Head of caudate nucleus (tissue), 42 donors: ENCODE data around the gene DHRS7C.
"Not testable (repeated sequence)": the region's sequence is repeated elsewhere in the genome, so short reads cannot be mapped to it uniquely, and the experiment has no call there.

Experiments used
- DNase-seq, 42 donors: peaks; one replicate each; pipeline versions ENCODE4 v3.0.0 to v3.0.0-alpha.2; 2020 to 2021; ENCODE audit warnings: mixed read lengths in 7 of 42
- intact Hi-C: fragments of 100-400 bp; cut with DNase I; formaldehyde crosslinking; loops from one replicate; pipeline ENCODE4 v1.15.0; 2022

The DHRS7C gene

DNA sequence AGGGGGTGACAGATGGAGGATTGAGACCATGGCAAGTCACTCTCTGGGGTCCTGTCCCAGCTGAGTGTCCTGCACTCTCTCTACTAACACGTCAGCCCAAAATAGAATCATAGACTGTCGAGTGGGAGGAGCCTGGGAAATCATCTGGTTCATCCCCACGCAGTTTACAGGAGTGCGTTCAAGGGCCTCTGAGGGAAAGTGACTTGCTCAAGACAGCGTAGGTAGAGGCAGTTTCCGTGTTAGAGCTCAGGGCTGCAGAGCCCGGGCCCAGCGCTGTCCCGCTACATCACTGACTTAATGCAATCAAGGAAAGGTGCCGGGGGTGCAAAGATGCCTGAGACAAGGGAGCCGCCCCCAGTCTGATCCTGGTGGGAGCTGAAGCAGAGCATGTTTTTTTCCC, 20.1 kb upstream of the DHRS7C start:
- peak in 36 of 42 donors; percentile 4 to 65 (median 29) for DNase-seq
- intact Hi-C loops: no loop called here

DNA sequence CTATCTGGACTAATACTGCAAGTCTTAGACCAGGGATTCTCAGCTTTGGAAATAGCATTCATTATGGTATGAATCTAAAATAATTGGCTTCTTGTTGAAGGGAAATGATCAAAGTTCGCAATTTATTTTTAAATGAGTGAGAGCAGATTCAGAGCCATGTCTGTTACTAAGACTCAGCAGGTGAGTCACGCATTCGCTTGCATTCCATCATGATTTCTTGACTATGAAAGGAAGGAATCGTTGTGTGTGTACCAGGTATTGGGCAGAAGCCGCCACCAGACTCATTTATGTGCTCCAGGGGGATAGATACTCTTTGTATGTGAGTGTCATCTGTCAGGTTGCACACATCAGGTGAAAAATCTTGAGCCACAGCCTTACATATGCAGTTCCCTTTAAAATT, 19.7 kb upstream of the DHRS7C start:
- intact Hi-C loops: no loop called here
- DNase-seq: peak in 22 of 42 donors; percentile 5 to 57 (median 32)

DNA sequence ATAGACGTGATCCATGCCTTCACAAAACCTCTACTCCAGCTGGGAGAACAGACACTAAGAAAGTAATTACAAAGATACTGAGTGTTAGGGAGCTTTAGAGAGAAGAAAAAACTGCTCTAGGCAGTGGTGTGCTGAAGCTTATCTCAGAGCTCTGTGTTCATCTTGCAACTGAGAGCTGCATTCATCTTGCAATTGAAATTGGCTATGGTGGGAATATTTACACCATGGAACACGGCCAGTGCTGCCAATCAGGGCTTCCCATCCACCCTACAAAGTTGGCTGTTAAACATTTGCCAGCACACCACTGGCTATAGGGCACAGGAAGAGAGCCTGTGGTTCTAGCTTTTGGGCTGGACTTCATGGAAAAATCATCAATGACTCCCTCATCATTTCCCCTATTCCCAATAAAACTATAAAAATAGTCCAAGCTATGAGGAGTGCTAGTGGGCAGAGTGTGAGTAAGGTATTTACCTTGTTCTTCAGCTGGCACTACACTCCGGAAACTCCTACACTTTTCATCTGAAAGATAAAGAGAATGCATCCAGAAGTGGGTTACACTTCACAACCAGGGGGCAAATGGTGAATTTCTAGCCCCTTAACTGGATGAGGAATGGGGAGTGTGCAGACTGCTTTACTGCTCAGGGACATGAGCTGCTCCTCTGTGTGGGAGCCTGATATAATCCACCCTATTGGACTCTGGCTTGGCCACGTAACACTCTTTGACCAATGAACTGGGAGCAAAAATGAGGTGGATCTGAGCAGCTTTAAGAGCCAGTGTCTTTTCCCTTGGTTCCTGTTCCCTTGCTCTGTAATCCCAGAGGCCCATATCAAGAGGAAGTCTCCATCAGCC, 18.9 kb upstream of the DHRS7C start:
- intact Hi-C loops: no loop called here
- DNase-seq: no peak

DNA sequence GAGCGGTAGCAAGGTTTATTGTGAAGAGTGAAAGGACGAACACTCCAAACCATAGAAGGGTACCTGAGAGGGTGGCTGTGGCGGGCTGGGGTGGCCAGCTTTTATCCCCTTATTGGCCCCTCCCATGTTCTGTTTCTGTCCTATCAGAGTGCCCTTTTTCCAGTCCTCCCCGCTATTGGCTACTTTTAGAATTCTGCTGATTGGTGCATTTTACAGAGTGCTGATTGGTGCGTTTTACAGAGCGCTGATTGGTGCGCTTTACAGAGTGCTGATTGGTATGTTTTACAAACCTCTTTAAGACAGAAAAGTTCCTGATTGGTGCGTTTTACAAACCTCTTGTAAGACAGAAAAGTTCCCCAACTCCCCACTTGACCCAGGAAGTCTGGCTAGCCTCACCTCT, 18.0 kb upstream of the DHRS7C start:
- intact Hi-C loops: no loop called here
- no peak for DNase-seq

DNA sequence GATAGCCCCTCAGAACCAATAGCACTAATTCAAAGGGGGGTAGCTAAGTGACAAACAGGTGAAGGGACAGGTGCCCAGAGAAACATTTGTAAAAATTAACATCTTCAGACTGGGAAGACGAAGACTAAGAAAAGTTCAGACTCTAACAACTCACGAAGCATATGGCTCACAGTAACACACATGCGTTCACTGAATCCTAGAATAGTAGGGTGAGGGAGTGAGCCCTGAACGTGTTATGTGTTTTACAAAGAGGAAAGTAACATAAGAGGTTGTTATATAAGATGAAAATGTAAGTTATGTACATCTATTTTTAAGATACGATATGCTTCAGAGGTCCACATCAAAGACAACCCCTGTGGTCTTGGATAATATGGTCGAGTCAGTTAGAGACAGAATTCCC, 15.3 kb upstream of the DHRS7C start:
- intact Hi-C loops: no loop called here
- DNase-seq: no peak

DNA sequence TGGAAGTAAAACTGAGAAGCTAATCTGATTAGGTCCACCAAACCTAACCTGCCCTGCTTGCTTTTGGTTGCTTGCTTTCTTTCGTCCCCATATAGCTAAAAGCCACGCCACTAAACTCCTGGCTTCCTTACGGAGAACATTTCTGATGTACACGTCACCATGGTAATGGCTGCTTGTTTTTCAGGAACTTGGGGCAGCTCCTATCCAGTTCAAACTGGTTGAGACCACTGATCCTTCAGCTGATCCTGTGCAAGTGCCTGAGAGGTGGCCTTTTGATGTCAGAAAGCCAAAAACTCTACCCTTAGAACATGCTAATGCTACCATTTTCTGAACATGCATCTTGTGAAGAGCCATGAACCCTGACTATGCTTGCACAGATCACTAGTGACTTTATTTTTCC, 14.4 kb upstream of the DHRS7C start:
- DNase-seq: no peak
- intact Hi-C loops: no loop called here

DNA sequence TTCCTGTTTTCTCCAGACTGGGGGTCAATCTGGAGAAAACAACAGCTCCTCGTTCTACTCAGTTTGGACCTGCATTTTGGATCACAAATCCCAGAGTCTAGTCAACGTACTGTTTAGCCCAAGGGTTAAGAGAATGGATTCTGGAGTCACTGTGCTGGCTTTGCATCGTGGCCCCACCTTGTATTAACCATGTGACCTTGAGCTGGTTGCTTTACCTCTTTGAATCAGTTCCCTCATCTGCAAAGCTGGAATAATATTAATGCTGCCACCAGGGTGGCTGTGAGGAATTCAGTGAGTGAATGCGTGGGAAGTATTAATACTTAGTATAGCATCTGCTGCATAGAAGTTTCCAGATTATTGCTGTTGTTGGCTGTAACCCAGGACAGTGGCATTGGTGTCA, 11.3 kb upstream of the DHRS7C start:
- DNase-seq: peak in 15 of 42 donors; percentile 11 to 54 (median 30)
- intact Hi-C loops: no loop called here

DNA sequence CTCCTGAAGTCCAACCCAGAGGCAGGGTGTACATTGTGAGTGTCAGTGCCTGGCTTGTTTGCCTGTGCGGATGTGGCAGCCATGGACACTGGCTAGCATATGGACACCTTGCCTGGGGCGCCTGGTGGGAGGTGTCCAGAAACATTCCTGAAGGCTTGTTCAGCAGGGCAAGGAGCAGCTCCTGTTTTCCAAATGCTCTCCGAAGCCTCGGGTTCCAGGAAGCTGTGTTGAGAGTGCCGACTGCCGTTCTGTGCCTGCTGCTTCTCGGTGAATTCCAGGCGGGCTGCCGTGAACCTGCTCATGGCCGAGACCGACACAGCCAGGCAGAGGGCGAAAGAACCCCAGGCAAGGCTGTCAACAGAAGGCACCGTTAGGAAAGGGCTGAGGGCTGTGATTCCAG, 10.9 kb upstream of the DHRS7C start:
- intact Hi-C loops: no loop called here
- DNase-seq: peak in 2 of 42 donors; percentile 20

DNA sequence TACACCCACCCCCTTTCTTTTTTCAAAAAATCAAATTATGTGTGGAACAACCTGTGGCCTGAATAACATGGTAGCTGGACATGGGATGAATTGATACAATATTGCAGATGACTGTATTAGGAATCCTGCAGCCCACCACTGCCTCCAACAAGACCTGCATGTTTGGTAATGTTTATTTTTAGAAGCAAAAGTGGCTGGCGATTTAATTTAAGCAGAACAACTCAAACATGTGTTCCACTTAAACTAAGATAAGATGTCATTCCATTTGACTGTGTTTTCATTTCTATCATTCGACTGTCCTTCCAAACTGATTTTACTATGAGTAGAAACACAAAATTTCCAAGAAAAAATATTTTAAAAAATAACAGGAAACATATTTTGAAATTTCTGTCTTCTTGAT, 10.1 kb upstream of the DHRS7C start:
- intact Hi-C loops: no loop called here
- no peak for DNase-seq

DNA sequence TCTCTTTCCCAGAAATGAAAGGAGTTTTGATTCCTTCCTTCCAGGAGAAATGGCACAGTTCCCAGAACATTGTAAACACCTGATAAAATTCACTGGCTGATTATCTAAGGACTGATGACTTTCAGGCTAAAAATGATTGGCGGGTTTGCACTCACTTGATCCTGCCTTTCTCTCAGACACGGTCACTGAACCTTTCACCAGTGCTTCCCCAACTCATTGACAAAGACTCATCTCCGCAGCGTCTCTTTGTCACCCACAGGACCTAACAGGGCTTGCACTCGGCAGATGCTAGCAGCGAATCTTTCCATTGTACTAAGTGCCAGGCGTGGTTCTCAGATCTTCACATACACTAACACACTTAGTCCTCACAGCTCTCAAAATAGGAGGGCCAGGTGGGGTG, 7.3 kb upstream of the DHRS7C start:
- DNase-seq: no peak
- intact Hi-C loops: no loop called here

DNA sequence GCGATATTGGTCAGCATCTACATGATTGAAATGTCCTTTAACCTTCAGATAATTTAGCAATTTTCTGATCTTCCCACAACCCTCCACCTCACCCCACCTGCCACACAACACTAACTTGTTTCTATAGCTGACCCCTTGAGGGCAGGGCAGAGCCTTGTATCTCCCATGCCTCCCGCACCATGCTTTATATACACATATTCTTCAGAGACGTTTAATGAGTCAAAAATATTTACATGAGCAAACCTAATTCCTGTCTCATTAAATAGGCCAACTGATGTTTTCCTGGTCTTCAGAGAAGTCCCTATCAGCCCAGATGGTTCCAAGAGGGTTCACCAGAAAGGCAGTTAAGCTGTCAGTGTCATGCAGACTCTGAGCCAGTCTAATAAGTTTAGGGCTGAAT, 6.6 kb upstream of the DHRS7C start:
- intact Hi-C loops: no loop called here

DNA sequence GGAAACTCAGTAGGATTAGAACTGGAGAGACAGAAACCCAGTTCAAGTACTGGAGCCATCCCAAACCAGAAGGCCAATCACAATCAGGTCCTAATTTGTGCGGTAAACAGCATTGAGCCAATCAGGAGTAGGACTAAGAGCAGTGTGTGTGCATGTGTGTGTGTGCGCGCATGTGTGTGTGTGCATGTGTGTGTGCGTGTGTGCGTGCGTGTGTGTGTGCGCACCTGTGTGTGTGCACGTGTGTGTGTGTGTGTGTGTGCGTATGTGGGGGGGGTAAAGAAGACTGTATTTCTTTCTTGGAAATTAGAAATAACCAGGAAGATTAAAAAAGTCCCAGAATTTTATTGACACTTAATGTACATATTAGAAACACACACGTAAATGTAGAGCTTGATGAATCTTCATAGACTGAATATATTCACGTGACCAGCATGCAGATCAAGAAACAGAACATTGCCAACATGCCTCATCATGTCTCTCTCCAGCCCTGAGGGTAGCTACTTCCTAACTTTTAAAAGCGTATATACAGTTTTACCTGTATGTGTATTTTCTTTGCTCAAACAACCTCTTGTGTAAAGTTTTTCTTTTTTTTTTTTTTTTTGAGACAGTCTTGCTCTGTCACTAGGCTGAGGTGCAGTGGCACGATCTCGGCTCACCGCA, 919 bp upstream of the DHRS7C start:
- intact Hi-C loops: no loop called here
- no peak for DNase-seq

More for the DNA sequence above, 6.6 kb upstream of the DHRS7C start:
- no peak for DNase-seq

DNA sequence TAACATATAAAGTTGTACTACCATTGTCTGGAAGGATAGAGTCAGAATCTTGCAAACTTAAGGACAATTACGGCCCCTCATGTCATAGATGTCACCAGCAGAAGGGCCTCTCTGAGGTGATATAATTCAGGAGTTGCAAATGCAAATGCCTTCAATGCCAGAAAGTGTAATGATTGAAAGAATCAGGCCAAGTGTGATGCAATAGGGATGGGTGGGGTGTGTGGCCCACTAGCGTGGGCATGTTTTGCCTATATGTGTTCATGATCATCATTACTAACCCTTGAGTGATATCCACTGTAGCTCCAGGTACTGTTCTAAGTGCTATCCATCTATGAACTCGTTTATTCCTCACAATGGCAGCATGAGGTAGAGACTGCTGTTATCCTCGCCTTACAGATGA, 1.1 kb downstream of the DHRS7C start:
- no peak for DNase-seq
- intact Hi-C loops: no loop called here

DNA sequence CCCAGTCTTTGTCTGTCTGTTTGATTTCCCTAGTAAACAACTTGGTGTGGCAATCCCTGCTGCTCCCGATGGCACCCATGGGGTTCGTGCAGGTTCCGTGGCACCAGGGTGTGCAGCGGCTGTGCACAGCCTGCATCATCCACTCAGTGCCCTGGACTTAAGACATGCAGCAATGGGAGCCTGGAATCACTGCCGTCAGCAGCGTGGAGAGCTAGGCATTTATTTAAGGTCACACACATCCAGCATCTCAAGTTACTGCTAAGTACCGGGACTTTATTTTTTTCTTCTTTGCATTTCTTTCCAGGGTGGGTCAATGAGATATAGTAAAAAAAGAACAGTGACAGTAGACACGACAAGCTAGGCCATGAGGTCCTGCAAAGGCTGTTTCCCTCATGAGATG, 2.8 kb downstream of the DHRS7C start:
- no peak for DNase-seq
- intact Hi-C loops: no loop called here

DNA sequence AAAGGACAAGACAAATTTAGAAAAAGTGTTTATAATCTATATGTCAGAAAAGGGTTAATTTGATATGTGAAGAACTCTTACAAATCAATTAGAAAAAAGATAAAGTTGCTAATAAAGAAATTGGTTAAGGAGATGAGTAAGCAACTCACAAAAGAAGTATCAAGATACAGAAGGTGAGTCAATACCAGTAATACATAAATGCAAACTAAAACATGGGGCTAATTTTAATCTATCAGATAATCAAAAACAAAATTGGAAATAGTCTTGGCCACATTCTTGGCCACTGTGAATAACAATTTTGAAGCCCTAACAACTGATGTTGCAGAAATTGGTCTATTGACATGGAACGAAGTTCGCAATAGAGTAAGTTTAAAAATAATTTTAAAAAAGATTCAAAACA, 6.8 kb downstream of the DHRS7C start:
- DNase-seq: no peak
- intact Hi-C loops: no loop called here

DNA sequence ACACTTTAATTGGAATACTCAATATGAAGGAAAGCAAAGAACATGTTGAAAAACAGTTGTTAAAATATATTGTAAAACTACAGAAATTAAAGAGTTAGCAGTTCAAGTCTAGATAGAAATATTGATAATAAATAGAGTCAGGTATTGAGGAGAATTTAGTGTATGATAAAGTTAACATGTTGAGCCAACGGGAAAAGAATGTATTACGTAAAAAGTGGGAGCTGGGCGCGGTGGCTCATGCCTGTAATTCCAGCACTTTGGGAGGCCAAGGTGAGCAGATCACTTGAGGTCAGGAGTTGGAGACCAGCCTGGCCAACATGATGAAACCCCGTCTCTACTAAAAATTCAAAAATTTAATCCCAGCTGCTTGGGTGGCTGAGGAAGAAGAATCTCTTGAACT, 7.9 kb downstream of the DHRS7C start:
- DNase-seq, intact Hi-C loops: not testable (repeated sequence)

DNA sequence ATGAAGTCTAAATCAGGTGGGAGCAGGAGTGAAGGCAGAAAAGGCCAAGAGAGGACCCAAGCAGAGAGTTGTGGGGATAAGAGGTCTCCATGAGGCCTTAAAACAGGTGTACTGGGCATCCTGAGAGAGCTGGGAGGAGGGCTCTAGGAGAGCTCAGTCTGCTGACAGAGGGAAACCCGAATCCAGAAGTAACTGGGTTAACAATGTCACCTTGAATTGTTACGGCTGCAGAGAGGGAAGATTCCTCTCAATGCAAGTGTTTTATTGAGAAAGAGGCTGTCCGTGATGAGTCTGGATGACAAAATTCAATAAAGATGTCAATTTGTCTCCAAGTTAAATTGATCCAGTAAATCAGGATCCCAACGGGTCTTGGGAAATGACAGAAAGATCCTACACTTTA, 8.3 kb downstream of the DHRS7C start:
- intact Hi-C loops: no loop called here

DNA sequence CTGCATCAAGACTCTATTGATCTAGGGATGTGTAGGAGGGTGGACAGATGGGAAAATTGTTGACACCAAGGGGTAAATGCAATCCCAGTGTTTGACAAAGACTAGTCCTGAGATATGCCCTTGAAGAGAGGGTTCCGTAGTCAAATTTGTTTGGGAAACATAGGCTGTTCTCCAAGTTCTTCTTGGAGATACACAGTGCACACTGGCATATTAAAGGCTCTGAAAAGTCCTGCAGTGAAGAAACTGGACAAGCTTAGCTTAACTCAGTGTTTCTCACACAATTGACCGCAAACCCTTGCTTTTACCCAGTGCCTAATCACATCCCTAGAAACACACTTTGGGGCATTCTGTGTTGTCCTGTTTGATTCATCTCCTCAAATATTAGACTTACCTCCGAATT, 10.8 kb downstream of the DHRS7C start:
- no peak for DNase-seq
- intact Hi-C loops: no loop called here

More for the DNA sequence above, 8.3 kb downstream of the DHRS7C start:
- no peak for DNase-seq

DNA sequence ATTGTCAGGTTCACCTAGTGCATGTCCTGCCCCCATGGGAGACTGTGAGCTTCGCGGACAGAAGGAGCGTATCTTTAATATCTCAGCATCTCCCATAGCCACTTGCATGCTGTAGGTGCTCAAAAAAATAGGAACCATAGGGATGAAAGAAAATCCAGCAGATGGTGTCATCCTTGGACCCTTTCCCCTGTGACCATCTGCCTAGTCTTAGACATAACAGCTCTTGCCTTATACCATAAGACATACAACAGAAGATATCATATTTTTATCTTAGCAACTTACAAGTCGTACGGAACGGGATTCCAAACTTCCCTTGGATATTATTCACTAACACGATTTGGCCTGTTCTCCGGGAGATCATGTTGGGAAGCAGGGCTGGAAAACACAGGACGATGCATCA, 14.5 kb downstream of the DHRS7C start:
- no peak for DNase-seq
- intact Hi-C loops: no loop called here

DNA sequence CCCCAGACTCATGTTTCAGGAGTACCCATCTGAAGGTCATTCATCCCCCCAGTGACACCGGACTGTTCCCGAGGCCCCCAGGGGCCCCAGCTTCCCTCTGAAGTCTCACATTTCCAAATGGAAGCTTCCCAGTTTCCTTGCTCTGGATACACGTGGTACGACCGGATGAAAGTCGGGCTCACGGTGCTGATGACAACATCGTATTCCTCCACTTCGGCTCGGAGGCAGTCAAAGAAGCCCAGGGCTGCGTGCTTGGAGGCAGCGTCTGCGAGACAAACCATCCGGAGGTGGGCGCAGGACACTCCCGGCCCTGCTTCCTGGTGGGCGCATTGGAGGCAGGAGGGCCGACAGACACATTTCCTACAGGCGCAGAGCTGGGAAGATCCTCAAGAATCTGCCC, 18.7 kb downstream of the DHRS7C start:
- intact Hi-C loops: no loop called here
- no peak for DNase-seq

DNA sequence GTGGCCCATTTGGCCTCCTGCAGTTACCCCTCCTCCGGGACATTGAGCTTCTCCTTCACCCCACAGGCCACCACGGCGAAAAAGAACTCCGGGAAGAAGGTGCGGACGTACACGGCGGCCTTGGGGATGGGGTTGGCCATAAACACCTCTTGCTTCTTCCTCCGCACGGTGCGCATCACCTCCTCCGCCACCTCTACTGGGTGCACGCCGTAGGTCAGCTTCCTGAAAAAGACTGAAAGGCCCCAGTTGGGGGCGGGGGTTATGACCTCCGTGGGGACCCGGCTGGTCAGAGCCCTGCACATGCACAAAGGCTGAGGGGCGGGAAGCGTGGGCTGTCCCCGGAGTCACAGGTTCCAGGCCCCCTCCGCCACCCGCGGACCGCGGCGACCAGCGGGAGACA, 19.9 kb downstream of the DHRS7C start:
- intact Hi-C loops: no loop called here
- DNase-seq: no peak
